K562 (cell line): ENCODE measurements around the gene ATP6V1G1. TPM values are rescaled to one million over a fixed set of nuclear protein-coding genes. Genes with fewer than 3 reads are reported as not detected.

Source experiments
- CCNT2 ChIP-seq: IDR thresholded peaks from 2 replicates; pipeline ENCODE4 v1.6.1; 2011; ENCODE audit warnings: borderline replicate concordance, low read depth, mild to moderate bottlenecking, moderate library complexity, mixed read lengths, low read length; ENCODE audit not compliant: insufficient read length; ENCODE audit errors: extremely low read depth
- CSDE1 ChIP-seq, 2 experiments: fragments of 450-650 bp; IDR thresholded peaks; 2 replicates each; pipeline ENCODE4 v1.6.1; 2016; ENCODE audit warnings: mild to moderate bottlenecking in 1 of 2
- E2F8 ChIP-seq: fragments of 450-650 bp; IDR thresholded peaks from 2 replicates; pipeline ENCODE4 v1.7.1; 2018; ENCODE audit warnings: mild to moderate bottlenecking, low read depth; ENCODE audit not compliant: partially characterized antibody
- FOXA3 ChIP-seq, 2 experiments: fragments of 450-650 bp in 1 of 2; sonication (generic) in 1 of 2; formaldehyde crosslinking; IDR thresholded peaks in 1 of 2; conservative IDR thresholded peaks in 1 of 2; 2 replicates each; pipeline versions ENCODE4 v1.4.0 to v1.8.0; 2020 to 2022; ENCODE audit warnings: mild to moderate bottlenecking in 2 of 2, missing genetic modification reagents in 1 of 2
- HDGF ChIP-seq: fragments of 450-650 bp; IDR thresholded peaks from 2 replicates; pipeline ENCODE4 v1.6.1; 2016
- MXD1 ChIP-seq: fragments of 250-450 bp; sonication (Bioruptor Pico); IDR thresholded peaks from 2 replicates; pipeline ENCODE4 v1.8.0; 2021; ENCODE audit warnings: borderline replicate concordance, mild to moderate bottlenecking, moderate library complexity; ENCODE audit not compliant: poor library complexity, severe bottlenecking
- NUFIP1 ChIP-seq: fragments of 450-650 bp; IDR thresholded peaks from 2 replicates; pipeline ENCODE4 v1.6.1; 2018; ENCODE audit not compliant: partially characterized antibody
- PATZ1 ChIP-seq: fragments of 250-450 bp; sonication (Bioruptor Pico); IDR thresholded peaks from 2 replicates; pipeline ENCODE4 v1.5.0; 2020; ENCODE audit warnings: mild to moderate bottlenecking, borderline replicate concordance
- PHB ChIP-seq: fragments of 250-450 bp; sonication (Bioruptor Pico); IDR thresholded peaks from 2 replicates; pipeline ENCODE4 v1.5.0; 2021
- PHF20 ChIP-seq: fragments of 450-650 bp; IDR thresholded peaks from 2 replicates; pipeline ENCODE4 v1.6.1; 2018; ENCODE audit not compliant: partially characterized antibody
- SMAD1 ChIP-seq: fragments of 150-350 bp; IDR thresholded peaks from 2 replicates; pipeline ENCODE4 v1.6.1; 2014; ENCODE audit warnings: low read length, low read depth; ENCODE audit not compliant: partially characterized antibody
- SMAD3 ChIP-seq: fragments of 450-650 bp; formaldehyde crosslinking; conservative IDR thresholded peaks from 2 replicates; pipeline ENCODE4 v1.4.0; 2020; ENCODE audit warnings: mild to moderate bottlenecking
- ZBTB12 ChIP-seq: fragments of 250-450 bp; sonication (Bioruptor Pico); IDR thresholded peaks from 2 replicates; pipeline ENCODE4 v1.4.0; 2020
- ZNF23 ChIP-seq: fragments of 250-450 bp; sonication (Bioruptor Pico); IDR thresholded peaks from 2 replicates; pipeline ENCODE4 v1.4.0; 2020; ENCODE audit warnings: mild to moderate bottlenecking
- ZNF586 ChIP-seq: fragments of 450-650 bp; formaldehyde crosslinking; conservative IDR thresholded peaks from 2 replicates; pipeline ENCODE4 v1.4.0; 2020; ENCODE audit warnings: mild to moderate bottlenecking, moderate library complexity
- polyA plus RNA-seq, 8 experiments: library from polyadenylated mRNA; depleted of rRNA in 4 of 8; stranded (reverse) in 5 of 8; unstranded in 3 of 8; fragments of >200 nt; fragmentation: Nextera tagmentation in 2 of 8; fragmentation: Illumina TruSeq in 1 of 8; extraction: Ambion mirVana in 2 of 8; extraction: Trizol in 1 of 8; gene quantifications; 2 replicates each; pipeline versions ENCODE4 v1.2.1 to v1.2.3, GENCODE V29; 2011 to 2014; ENCODE audit warnings: inconsistent platforms in 1 of 8, missing spikeins in 1 of 8
- total RNA-seq, 7 experiments: library from RNA; depleted of rRNA in 6 of 7; stranded (reverse); fragments of >200 nt in 6 of 7; fragmentation: Illumina TruSeq in 2 of 7; extraction: Trizol in 2 of 7; gene quantifications; 2 replicates each; pipeline versions ENCODE4 v1.2.1 to v1.2.3, GENCODE V29; 2011 to 2021; ENCODE audit warnings: low replicate concordance in 1 of 7
- TF ChIP-seq, protein P1 (sequence below), 2 experiments: fragments of 450-650 bp in 1 of 2; IDR thresholded peaks; 2 replicates each; pipeline ENCODE4 v1.6.1; 2011 to 2017; ENCODE audit warnings: low read depth in 2 of 2, antibody characterized with exemption in 1 of 2, borderline replicate concordance in 1 of 2, low read length in 1 of 2, mild to moderate bottlenecking in 1 of 2, mixed read lengths in 1 of 2; ENCODE audit not compliant: control insufficient read depth in 1 of 2

ATP6V1G1 gene
- total and polyA plus RNA-seq, 9 of the 15 experiments (the other 6 are each of a cell fraction or from before 2014, with no cell fraction given) = 88.4 to 492 (median 193) TPM

- TF ChIP-seq MXD1 (CRISPR knock-in tag) (no peak), ZBTB12 (CRISPR knock-in tag) (0 out of 2 replicates have a peak, but pooled peaks have one; percentile 37), E2F8 (no peak), SMAD3 (CRISPR knock-in tag) (peak; percentile 25; the same call in 1 of the 2 replicates), ZNF586 (CRISPR knock-in tag) (no peak), HDGF (no peak), PHF20 (peak; percentile 97), NUFIP1 (no peak), SMAD1 (peak; percentile 73), FOXA3 (CRISPR knock-in tag; conservative IDR thresholded peaks at IDR 0.05 in 1 of 2, IDR thresholded peaks at IDR 0.05 in 1 of 2) (no peak; a peak in 1 of 4 replicates), CCNT2 (peak; percentile 45), CSDE1 (IDR thresholded peaks at IDR 0.05) (no peak), PATZ1 (no peak), PHB (CRISPR knock-in tag) (no peak), ZNF23 (CRISPR knock-in tag) (peak; percentile 81)
- TF ChIP-seq, protein P1, sequence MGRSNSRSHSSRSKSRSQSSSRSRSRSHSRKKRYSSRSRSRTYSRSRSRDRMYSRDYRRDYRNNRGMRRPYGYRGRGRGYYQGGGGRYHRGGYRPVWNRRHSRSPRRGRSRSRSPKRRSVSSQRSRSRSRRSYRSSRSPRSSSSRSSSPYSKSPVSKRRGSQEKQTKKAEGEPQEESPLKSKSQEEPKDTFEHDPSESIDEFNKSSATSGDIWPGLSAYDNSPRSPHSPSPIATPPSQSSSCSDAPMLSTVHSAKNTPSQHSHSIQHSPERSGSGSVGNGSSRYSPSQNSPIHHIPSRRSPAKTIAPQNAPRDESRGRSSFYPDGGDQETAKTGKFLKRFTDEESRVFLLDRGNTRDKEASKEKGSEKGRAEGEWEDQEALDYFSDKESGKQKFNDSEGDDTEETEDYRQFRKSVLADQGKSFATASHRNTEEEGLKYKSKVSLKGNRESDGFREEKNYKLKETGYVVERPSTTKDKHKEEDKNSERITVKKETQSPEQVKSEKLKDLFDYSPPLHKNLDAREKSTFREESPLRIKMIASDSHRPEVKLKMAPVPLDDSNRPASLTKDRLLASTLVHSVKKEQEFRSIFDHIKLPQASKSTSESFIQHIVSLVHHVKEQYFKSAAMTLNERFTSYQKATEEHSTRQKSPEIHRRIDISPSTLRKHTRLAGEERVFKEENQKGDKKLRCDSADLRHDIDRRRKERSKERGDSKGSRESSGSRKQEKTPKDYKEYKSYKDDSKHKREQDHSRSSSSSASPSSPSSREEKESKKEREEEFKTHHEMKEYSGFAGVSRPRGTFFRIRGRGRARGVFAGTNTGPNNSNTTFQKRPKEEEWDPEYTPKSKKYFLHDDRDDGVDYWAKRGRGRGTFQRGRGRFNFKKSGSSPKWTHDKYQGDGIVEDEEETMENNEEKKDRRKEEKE (IDR thresholded peaks at IDR 0.05; ENCODE audit: borderline replicate concordance in 1 of 2, control insufficient read depth in 1 of 2, low read depth in 2 of 2, low read length in 1 of 2) = no peak
Observed at GRCh38 chr9:114587345-114588202, at the start of gene ATP6V1G1 (continued).
